ENCODE data around the gene SAMD1. TPM values are rescaled to one million over a fixed set of nuclear protein-coding genes. Genes with fewer than 3 reads are reported as not detected.

SAMD1 gene
- polyA plus RNA-seq, 3 donors = 0.78 to 19.4 (median 1.4) TPM

DNA sequence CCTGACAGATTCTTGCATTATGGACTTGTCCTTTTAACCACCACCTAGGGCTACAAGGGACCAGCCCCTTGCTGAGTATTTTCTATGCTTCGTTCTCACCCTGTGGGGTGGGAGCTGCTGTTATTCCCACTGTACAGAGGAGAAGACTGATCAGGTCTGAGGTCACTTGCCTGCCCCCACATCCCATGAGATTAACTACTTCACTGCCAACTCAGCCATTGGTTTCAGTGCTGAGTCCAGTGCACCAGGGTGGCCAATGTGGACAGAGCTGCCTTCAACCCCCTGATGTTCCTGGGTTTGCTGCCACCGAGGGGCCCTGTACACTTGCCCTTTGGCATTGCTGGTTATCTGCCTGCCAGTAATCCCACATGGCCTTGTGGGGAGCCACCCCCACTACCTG, 20.1 kb upstream of the SAMD1 start:
- no peaks in the 10 kb centered on the region for H3K9me3 Mint-ChIP-seq
- peaks cover 28 to 36% of the 10 kb centered on the region in 2 donors for H3K36me3 ChIP-seq (replicated peaks in 1 of 2; ENCODE audit: control insufficient read depth in 1 of 2, insufficient read depth in 2 of 2, low read length in 2 of 2)
- peaks cover 95% of the 10 kb centered on the region for H4K20me1 ChIP-seq (ENCODE audit: insufficient read depth, low read length)
- H3K9me3 ChIP-seq (replicated peaks in 1 of 2; ENCODE audit: control insufficient read depth in 1 of 2, insufficient read depth in 1 of 2, low read length in 2 of 2) = no peaks in the 10 kb centered on the region
- intact Hi-C loops (cut with micrococcal nuclease) = no loop called here
- peak overlapping the region in 1 of 7 donors; percentile 37 for H3K27ac Mint-ChIP-seq
- 100% methylated on average over 1 of the region's 2 CpGs for WGBS (ENCODE audit: insufficient coverage)
- H3K9ac ChIP-seq (ENCODE audit: insufficient read depth, low read length, poor library complexity, severe bottlenecking) = no peak overlapping the region
- no peak overlapping the region for H3K4me3 Mint-ChIP-seq
- peaks cover 0 to 2% (median 1%) of the 10 kb centered on the region in 3 donors for H3K27me3 Mint-ChIP-seq (ENCODE audit: low read depth in 3 of 3)
- DNase-seq = no peak
- peaks cover 70% of the 10 kb centered on the region for H3K79me2 ChIP-seq (ENCODE audit: insufficient read depth, low read length)
- H3K4me1 ChIP-seq (ENCODE audit: control insufficient read depth in 1 of 2, insufficient read depth in 2 of 2, low read length in 2 of 2) = peaks cover 36 to 41% of the 10 kb centered on the region in 2 donors
- no peak overlapping the region for H3K4me3 ChIP-seq (replicated peaks in 1 of 3; ENCODE audit: low read depth in 2 of 3, low read length in 3 of 3)
- TF ChIP-seq, protein P1, sequence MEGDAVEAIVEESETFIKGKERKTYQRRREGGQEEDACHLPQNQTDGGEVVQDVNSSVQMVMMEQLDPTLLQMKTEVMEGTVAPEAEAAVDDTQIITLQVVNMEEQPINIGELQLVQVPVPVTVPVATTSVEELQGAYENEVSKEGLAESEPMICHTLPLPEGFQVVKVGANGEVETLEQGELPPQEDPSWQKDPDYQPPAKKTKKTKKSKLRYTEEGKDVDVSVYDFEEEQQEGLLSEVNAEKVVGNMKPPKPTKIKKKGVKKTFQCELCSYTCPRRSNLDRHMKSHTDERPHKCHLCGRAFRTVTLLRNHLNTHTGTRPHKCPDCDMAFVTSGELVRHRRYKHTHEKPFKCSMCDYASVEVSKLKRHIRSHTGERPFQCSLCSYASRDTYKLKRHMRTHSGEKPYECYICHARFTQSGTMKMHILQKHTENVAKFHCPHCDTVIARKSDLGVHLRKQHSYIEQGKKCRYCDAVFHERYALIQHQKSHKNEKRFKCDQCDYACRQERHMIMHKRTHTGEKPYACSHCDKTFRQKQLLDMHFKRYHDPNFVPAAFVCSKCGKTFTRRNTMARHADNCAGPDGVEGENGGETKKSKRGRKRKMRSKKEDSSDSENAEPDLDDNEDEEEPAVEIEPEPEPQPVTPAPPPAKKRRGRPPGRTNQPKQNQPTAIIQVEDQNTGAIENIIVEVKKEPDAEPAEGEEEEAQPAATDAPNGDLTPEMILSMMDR (IDR thresholded peaks at IDR 0.05) = no peak
- no peaks in the 10 kb centered on the region for H3K27me3 ChIP-seq (ENCODE audit: control insufficient read depth in 2 of 2, insufficient read depth in 2 of 2, low read length in 2 of 2)
- H2AFZ ChIP-seq (ENCODE audit: insufficient read depth, low read depth, low read length, poor library complexity, severe bottlenecking) = no peak overlapping the region
- no peak overlapping the region for H3K4me2 ChIP-seq (replicated peaks; ENCODE audit: extremely low read depth, low read length, poor library complexity, severe bottlenecking)
- H3K36me3 Mint-ChIP-seq = peaks cover 20 to 62% of the 10 kb centered on the region in 2 donors
- H3K4me1 Mint-ChIP-seq = peaks cover 39% of the 10 kb centered on the region
- no peak overlapping the region for H3K27ac ChIP-seq (ENCODE audit: low read depth in 1 of 2, low read length in 2 of 2)

GRCh38 chr19:14107581-14108461, 17.3 kb upstream of the SAMD1 start:
- H3K4me1 ChIP-seq (ENCODE audit: control insufficient read depth in 1 of 2, insufficient read depth in 2 of 2, low read length in 2 of 2) = peaks cover 7 to 13% of the 10 kb centered on the region in 2 donors
- H3K4me3 ChIP-seq (replicated peaks in 1 of 3; ENCODE audit: low read depth in 2 of 3, low read length in 3 of 3) = no peak overlapping the region
- no peaks in the 10 kb centered on the region for H3K9me3 ChIP-seq (replicated peaks in 1 of 2; ENCODE audit: control insufficient read depth in 1 of 2, insufficient read depth in 1 of 2, low read length in 2 of 2)
- peaks cover 0 to 2% (median 0%) of the 10 kb centered on the region in 3 donors for H3K27me3 Mint-ChIP-seq (ENCODE audit: low read depth in 3 of 3)
- no peaks in the 10 kb centered on the region for H3K27me3 ChIP-seq (ENCODE audit: control insufficient read depth in 2 of 2, insufficient read depth in 2 of 2, low read length in 2 of 2)
- peaks cover 12% of the 10 kb centered on the region for H3K4me1 Mint-ChIP-seq
- TF ChIP-seq, protein P1 (IDR thresholded peaks at IDR 0.05) = no peak
- no peak overlapping the region for H3K4me2 ChIP-seq (replicated peaks; ENCODE audit: extremely low read depth, low read length, poor library complexity, severe bottlenecking)
- H3K4me3 Mint-ChIP-seq = no peak overlapping the region
- H3K9ac ChIP-seq (ENCODE audit: insufficient read depth, low read length, poor library complexity, severe bottlenecking) = no peak overlapping the region
- DNase-seq = no peak
- peaks cover 33 to 84% of the 10 kb centered on the region in 2 donors for H3K36me3 Mint-ChIP-seq
- intact Hi-C loops (cut with micrococcal nuclease) = no loop called here
- H3K27ac Mint-ChIP-seq = peak overlapping the region in 3 of 7 donors; percentile 10 to 78 (median 18)
- H3K79me2 ChIP-seq (ENCODE audit: insufficient read depth, low read length) = peaks cover 44% of the 10 kb centered on the region
- no peak overlapping the region for H2AFZ ChIP-seq (ENCODE audit: insufficient read depth, low read depth, low read length, poor library complexity, severe bottlenecking)
- WGBS (ENCODE audit: insufficient coverage) = 95% methylated on average over 15 of the region's 23 CpGs
- no peaks in the 10 kb centered on the region for H3K9me3 Mint-ChIP-seq
- H4K20me1 ChIP-seq (ENCODE audit: insufficient read depth, low read length) = peaks cover 96% of the 10 kb centered on the region
- peaks cover 47 to 64% of the 10 kb centered on the region in 2 donors for H3K36me3 ChIP-seq (replicated peaks in 1 of 2; ENCODE audit: control insufficient read depth in 1 of 2, insufficient read depth in 2 of 2, low read length in 2 of 2)
- H3K27ac ChIP-seq (ENCODE audit: low read depth in 1 of 2, low read length in 2 of 2) = no peak overlapping the region
